ENCODE data around the gene FBXO10.
"Not testable (repeated sequence)": the region's sequence is repeated elsewhere in the genome, so short reads cannot be mapped to it uniquely, and the experiment has no call there.

The FBXO10 gene

GRCh38 chr9:37549527-37549926 is 26.7 kb downstream of the FBXO10 start:
- no peak for DNase-seq

GRCh38 chr9:37547328-37547878 is 28.8 kb downstream of the FBXO10 start:
- DNase-seq, result no peak

- no peak for DNase-seq
Measured at GRCh38 chr9:37543468-37543867, 32.7 kb downstream of the FBXO10 start.

- DNase-seq, result no peak
Measured at GRCh38 chr9:37542895-37543294, 33.3 kb downstream of the FBXO10 start.

- no peak for DNase-seq
Measured at GRCh38 chr9:37542488-37542887, 33.7 kb downstream of the FBXO10 start.

GRCh38 chr9:37541465-37541864 is 34.7 kb downstream of the FBXO10 start:
- DNase-seq, result no peak

- DNase-seq, result no peak
Measured at GRCh38 chr9:37540634-37541033, 35.5 kb downstream of the FBXO10 start.

- no peak for DNase-seq
Measured at GRCh38 chr9:37539634-37540033, 36.5 kb downstream of the FBXO10 start.

GRCh38 chr9:37538099-37538498 is 38.1 kb downstream of the FBXO10 start:
- DNase-seq, result no peak

GRCh38 chr9:37534901-37535300 is 41.3 kb downstream of the FBXO10 start:
- no peak for DNase-seq

- DNase-seq, result no peak
Measured at GRCh38 chr9:37534412-37534811, 41.8 kb downstream of the FBXO10 start.

- DNase-seq, result no peak
Measured at GRCh38 chr9:37531699-37532098, 44.5 kb downstream of the FBXO10 start.

- DNase-seq, result no peak
Measured at GRCh38 chr9:37528652-37529471, 47.3 kb downstream of the FBXO10 start.

GRCh38 chr9:37523916-37524315 is 52.3 kb downstream of the FBXO10 start:
- no peak for DNase-seq

- peak; percentile 24 for DNase-seq
Measured at GRCh38 chr9:37522971-37523370, 53.2 kb downstream of the FBXO10 start.

GRCh38 chr9:37521111-37521510 is 55.1 kb downstream of the FBXO10 start:
- DNase-seq, result no peak

GRCh38 chr9:37520641-37521040 is 55.5 kb downstream of the FBXO10 start:
- no peak for DNase-seq

GRCh38 chr9:37517923-37518322 is 58.3 kb downstream of the FBXO10 start:
- DNase-seq, result no peak

- DNase-seq, result no peak
Measured at GRCh38 chr9:37515620-37516258, 60.4 kb downstream of the FBXO10 start.

GRCh38 chr9:37514999-37515398 is 61.2 kb downstream of the FBXO10 start:
- no peak for DNase-seq

GRCh38 chr9:37514415-37514814 is 61.8 kb downstream of the FBXO10 start:
- not testable (repeated sequence) for DNase-seq

- DNase-seq, result no peak
Measured at GRCh38 chr9:37512437-37512836, 63.7 kb downstream of the FBXO10 start.

GRCh38 chr9:37511016-37512010 is 64.9 kb downstream of the FBXO10 start:
- peak; percentile 42 for DNase-seq

All from hematopoietic multipotent progenitor cell treated with erythropoietin and hydrocortisone succinate and interleukin-3 and kit ligand, for 4 days (in vitro differentiated cells).